ENCODE measurements around the gene RPL13. TPM values are rescaled to one million over a fixed set of nuclear protein-coding genes. Genes with fewer than 3 reads are reported as not detected.

The RPL13 gene
- total RNA-seq, 4 donors from 2014 or later = 2,408 to 5,801 (median 4,379) TPM

DNA sequence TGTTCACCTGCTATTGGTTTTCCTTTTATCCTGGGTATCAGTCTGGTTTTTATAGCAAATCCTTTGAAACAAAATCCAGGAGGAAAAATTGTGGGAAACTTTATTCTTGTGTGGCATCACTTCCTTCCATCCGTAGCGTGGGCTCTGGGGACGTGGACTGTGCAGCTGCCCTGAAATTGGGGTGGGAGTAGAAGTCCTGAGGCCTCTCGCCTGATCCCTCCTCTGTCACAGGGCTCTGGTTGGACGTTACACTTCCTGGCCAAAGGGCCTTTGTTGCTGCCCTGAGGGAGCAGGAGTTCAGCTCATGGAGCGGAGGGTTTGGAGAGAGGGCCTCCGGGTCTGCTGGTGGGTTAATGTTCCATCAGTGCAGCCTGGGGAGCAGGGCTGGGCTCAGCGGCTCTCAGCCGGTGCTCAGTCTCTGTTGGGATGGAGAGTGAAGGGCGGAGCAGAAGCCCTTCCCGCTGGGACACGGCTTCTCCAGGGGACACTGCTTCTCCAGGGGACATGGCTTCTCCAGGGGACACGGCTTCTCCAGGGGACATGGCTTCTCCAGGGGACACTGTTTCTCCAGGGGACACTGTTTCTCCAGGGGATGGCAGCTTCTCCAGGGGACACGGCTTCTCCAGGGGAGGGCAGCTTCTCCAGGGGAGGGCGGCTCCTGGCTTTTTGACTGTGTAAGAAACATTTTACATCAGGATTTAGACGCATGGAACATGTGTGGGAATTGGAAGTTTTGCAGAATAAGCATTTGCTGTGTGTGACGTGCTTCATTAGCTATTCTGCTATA is 15.2 kb upstream of the RPL13 start:
- TF ChIP-seq, protein P1, sequence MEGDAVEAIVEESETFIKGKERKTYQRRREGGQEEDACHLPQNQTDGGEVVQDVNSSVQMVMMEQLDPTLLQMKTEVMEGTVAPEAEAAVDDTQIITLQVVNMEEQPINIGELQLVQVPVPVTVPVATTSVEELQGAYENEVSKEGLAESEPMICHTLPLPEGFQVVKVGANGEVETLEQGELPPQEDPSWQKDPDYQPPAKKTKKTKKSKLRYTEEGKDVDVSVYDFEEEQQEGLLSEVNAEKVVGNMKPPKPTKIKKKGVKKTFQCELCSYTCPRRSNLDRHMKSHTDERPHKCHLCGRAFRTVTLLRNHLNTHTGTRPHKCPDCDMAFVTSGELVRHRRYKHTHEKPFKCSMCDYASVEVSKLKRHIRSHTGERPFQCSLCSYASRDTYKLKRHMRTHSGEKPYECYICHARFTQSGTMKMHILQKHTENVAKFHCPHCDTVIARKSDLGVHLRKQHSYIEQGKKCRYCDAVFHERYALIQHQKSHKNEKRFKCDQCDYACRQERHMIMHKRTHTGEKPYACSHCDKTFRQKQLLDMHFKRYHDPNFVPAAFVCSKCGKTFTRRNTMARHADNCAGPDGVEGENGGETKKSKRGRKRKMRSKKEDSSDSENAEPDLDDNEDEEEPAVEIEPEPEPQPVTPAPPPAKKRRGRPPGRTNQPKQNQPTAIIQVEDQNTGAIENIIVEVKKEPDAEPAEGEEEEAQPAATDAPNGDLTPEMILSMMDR (IDR thresholded peaks at IDR 0.05; ENCODE audit: low read depth) = no peak

DNA sequence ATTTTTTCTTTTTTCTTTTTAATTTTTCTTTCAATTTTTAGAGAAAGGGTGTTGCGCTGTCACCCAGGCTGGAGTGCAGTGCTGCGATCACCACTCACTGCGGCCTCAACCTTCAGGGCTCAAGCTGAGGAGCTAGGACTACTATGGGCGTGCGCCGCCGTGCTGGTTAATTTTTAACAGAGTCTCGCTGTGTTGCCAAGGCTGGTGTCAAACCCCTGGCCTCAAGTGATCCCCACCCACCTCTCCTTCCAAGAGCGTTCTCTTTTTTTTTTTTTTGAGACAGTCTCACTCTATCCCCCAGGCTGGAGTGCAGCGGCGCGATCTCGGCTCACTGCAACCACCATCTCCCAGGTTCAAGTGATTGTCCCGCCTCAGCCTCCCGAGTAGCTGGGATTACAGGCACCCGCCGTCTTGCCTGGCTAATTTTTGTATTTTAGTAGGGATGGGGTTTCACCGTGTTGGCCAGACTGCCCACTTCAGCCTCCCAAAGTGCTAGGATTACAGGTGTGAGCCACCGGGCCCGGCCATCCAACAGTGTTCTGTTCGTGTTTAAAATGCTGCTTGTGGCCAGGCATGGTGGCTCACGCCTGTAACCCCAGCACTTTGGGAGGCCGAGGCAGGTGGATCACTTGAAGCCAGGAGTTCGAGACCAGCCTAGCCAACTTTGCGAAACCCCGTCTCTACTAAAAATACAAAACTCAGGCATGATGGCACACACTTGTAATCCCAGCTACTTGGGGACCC is 14.5 kb upstream of the RPL13 start:
- TF ChIP-seq, protein P1 (IDR thresholded peaks at IDR 0.05; ENCODE audit: low read depth) = no peak

DNA sequence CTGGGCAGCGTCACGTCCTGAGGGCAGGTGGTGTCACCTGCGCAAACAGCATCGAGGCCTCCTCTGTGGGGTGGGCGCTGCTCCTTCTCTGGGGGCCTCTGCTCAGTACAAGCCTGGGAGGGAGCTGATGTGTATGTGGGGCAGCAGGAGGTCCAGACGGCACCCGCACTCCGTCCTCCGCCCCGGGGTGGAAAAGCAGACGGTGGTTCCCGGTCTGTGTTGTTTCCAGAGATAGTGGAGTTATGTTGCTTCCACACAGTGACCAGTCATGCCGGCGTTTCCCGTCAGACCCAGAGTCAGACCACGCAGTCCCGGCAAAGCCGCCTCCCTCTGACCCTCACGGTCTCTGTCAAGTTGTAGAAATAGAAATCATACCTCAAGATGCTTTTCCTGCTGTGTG is 13.7 kb upstream of the RPL13 start:
- TF ChIP-seq, protein P1 (IDR thresholded peaks at IDR 0.05; ENCODE audit: low read depth) = no peak

DNA sequence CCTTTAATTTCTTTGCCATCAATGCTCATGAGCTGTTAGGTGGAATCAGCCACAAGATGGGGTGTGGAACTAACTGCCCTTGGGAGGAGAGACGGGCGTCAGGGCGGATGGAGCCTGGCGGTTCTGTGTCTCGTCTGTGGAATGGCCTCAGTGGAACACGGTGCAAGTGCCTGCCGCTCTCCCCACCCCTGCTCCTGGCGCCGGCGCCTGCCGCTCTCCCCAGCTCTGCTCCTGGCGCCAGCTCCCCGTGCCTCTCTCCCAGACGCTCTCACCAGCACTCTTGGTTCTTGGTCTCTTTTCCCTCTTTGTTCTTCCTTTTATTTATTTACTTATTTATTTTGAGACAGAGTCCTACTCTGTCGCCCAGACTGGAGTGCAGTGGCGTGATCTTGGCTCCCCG is 13.2 kb upstream of the RPL13 start:
- TF ChIP-seq, protein P1 (IDR thresholded peaks at IDR 0.05; ENCODE audit: low read depth) = no peak

DNA sequence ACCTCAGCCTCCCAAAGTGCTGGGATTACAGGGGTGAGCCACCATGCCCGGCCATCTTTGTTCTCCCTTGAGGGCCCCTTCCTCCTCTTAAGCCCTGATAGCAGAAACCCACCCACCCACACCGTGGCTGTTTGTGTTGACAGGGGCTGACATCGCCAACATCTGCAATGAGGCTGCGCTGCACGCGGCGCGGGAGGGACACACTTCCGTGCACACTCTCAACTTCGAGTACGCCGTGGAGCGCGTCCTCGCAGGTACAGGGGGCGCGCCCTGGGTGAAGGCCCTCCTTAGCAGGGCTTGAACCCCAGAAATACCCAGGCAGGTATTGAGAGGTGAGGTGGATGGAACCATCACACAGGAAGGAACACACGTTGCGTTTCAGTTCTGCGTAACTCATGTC is 12.6 kb upstream of the RPL13 start:
- TF ChIP-seq, protein P1 (IDR thresholded peaks at IDR 0.05; ENCODE audit: low read depth) = no peak

DNA sequence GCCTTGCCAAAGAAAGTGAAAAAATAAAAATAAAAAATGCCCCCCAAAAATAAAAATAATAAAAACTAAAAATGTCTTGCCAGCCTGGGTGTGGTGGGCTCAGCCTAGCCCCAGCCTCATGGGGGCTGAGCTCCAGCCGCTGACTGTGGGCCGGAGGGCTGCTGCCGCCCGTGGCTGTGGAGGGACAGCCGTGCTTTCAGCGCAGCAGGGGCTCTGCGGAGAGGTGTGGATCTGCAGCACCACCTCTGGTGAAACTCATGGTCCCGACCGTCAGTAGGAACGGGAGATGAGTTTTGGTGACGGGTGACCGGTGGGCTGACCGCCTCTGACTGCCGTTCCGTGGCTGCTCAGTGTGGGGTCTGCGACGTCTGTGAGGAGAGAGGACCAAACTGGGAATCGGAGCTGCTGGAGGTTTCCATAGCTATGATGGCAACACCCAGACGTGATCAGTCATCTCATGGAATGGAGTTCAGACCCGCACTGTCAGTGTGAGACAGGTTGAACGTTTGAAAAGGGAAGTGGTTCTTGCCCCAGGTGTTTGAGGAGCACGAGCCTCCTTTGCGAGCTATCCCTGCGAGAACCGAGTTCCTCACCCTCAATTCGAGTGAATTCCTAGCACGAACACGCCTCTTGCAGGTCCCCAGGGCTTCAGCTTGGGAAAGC is 12.0 kb upstream of the RPL13 start:
- TF ChIP-seq, protein P1 (IDR thresholded peaks at IDR 0.05; ENCODE audit: low read depth) = no peak
